Retina (tissue), 1 donor: ENCODE results near the gene SENP2.
"Not testable (repeated sequence)": the region's sequence is repeated elsewhere in the genome, so short reads cannot be mapped to it uniquely, and the experiment has no call there.

Experiments
- DNase-seq: peaks from one replicate; pipeline ENCODE4 v3.0.0-alpha.2; 2016

The SENP2 gene

GRCh38 chr3:185585859-185586685, at the start of gene SENP2:
Gene SENP2 (plus strand): TSS chr3:185586295. CDS start chr3:185586414, 119 bp downstream.
- peak; percentile 98 for DNase-seq

DNA sequence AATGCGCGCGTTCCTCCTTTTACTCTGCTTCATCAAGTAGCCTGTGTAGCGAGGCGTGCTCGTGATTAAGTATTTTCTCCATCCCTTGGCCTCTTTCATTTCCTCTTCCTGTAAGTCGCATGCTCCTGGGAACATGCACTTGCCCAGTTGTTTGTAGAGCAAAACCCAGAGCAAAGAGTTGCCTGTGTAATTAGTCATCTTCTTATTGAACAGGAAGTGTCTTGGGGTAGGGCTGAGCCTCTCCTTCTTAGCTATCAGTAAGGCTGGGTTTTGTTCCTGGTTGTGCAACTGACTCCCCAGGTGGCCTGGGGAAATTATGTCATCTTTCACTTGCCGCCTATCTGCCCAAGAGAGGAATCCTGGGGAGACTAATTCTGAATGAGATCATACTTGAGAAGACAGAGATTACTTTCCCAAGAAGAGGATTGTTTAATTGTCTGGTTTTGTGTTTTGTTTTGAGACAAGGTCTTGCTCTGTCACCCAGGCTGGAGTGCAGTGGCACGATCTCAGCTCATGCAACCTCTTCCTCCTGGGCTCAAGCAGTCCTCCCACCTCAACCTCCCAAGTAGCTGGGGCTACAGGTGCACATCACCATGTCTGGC, 48.6 kb upstream of the SENP2 start:
- DNase-seq, result no peak

DNA sequence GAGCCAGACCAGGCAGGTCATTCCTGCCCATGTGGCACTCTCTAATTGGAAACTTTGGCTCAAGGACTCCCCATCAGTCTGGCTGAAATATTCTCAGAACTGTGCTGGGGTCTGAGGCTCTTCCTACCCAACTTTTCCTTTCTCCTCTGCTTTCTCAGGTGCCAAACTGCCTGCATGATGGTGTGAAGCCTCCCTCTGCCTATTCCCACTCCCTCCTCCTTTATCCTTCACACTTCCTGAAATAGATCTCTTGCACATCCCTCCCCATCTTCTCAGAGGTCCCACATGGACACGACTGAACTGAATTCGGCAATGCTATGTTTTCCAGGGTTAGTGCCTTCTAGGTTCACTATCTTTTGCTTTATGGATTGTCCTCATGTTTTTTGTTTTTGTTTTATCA, 46.2 kb upstream of the SENP2 start:
- DNase-seq, result no peak

DNA sequence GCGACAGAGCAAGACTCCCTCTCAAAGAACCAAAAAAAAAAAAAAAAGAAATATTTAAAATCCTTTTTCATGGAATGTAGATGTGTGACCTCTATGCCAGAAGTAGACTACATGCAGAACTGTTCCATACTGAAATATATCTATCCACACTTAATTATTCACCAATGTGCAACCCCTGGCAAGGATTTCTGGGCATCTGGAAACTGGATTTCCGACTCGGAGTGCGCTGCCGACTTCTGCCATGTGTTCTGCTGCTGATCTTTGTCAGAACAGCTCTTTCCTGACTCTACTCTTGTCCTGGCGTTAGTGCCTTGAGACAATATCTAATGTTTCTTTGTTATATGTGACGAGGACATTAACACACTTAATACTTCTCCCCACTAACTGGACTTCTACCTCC, 45.4 kb upstream of the SENP2 start:
- no peak for DNase-seq

GRCh38 chr3:185549122-185549521, 37.0 kb upstream of the SENP2 start:
- no peak for DNase-seq

DNA sequence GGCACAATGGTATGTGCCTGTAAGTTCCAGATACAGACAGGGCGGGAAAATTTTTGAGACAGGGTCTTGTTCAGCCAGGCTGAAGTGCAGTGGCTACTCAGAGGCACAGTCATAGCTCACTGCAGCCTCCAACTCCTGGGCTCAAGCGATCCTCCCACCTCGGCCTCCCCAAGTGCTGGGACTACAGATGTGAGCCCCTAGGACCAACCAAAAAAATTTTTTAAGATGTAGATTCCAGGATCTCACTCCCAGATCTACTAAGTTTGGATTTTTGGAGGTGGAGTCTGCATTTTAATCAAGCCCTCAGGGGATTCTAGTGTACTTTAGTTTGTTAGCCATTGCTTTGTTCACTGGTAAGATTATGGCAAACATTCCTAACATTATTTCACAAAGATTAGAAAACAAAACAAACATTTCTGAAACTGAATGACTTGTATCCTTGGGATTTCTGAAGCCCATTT, 36.4 kb upstream of the SENP2 start:
- DNase-seq, result no peak

DNA sequence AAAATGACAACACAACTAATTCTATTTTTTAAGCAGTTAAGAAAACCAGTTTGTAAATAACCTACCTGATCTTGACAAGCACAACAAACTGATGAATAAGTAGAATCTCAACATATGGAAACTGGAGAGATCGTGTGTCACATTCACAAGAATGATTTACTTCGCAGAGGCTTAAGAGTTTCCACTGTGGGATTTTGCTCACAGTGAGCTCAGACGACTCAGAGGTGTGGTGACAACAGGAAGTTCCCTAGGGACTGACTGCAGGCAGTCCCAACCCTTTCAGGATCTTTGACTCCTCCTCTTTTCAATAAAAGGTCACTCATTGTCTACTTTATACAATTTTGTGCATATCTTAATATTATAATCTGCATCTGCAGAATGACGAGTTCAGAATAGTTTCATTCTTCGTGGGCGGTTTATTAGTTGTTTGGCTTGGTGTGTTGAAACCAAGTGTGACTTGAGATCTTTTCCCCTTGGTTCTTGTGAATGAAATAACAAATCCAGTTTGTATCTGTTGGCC, 33.7 kb upstream of the SENP2 start, which contains the start of gene LIPH:
Gene LIPH, minus strand, starts transcription at position 231 of the 520 bp plus-strand sequence. Its CDS starts 117 bp downstream, at position 114.
- DNase-seq, result no peak

- DNase-seq, result no peak
These were observed 31.0 kb upstream of the SENP2 start for GRCh38 chr3:185555101-185555501.

DNA sequence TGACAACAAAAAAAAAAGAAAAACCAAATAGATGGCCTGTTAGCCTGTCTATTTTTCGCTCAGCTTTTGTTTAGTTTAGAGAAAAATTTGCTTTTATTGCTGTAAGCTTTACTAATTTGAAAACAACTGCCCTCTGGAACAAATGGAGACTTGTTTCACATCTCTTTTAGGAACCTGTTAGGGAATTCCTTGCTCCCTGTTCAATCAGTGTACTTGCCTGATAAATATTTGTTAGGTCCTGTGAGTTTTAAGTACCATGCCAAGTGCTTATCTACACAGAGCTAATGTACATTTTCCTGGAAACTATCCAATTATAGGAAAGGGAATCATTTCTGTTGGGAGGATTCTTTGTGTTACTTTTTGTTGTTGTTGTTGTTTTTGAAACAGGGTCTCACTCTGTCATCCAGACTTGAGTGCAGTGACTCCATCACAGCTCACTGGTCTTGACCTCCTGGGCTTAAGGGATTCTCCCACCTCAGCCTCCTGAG, 30.2 kb upstream of the SENP2 start:
- DNase-seq, result no peak

DNA sequence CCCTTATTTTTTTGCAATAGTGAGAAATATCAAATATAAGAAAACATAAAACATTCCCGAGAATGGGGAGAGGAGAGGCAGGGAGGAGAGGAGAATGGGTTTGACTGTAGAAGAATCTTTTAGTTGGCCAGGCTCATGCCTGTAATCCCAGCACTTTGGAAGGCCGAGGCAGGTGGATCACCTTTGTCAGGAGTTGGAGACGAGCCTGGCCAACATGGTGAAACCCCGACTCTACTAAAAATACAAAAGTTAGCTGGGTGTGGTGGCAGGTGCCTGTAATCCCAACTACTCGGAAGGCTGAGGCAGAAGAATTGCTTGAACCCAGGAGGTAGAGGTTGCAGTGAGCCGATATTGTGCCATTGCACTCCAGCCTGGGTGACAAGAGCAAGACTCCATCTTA, 29.5 kb upstream of the SENP2 start:
- DNase-seq, result not testable (repeated sequence)

- no peak for DNase-seq
These were observed 27.7 kb upstream of the SENP2 start for GRCh38 chr3:185558395-185558794.

DNA sequence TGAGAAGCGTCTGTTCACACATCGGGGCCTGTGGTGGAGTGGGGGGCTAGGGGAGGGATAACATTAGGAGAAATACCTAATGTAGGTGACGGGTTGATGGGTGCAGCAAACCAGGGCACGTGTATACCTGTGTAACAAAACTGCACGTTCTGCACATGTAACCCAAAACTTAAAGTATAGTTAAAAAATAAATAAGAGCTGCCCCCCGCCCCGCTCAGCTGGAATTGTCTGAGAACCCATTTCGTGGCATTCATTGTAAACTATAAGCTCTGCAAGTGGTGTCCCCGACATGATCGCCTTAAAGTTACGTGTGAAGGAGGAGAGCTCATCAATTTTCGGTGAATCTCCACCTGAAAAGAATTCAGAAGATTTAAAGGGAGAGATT, 26.4 kb upstream of the SENP2 start:
- DNase-seq, result no peak

DNA sequence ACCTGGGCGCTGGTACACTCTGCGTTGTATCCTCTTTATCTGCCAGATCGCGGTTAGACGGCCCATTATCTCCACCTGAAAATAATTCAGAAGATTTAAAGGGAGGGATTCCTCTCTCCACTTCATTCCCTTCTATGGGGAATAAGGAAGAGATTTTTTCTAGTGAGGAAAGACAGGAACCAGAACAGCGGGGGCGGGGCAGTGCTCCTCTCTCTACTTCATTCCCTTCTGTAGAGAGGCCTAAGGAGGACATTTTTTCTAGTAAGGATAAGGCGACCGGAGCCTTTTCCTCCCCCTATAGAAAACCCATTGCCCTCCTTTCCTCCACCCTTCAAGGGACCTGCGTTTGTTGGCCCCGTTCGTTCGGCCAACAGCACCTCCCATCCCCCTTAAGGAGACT, 25.4 kb upstream of the SENP2 start:
- no peak for DNase-seq

GRCh38 chr3:185561374-185561943, 24.6 kb upstream of the SENP2 start:
- no peak for DNase-seq

- DNase-seq, result no peak
These were observed 24.1 kb upstream of the SENP2 start for GRCh38 chr3:185561958-185562357.

GRCh38 chr3:185572183-185572582, 13.9 kb upstream of the SENP2 start:
- DNase-seq, result no peak

GRCh38 chr3:185575108-185575869, 10.8 kb upstream of the SENP2 start:
- DNase-seq, result peak; percentile 61

GRCh38 chr3:185582236-185582635, 3.9 kb upstream of the SENP2 start:
- DNase-seq, result no peak

DNA sequence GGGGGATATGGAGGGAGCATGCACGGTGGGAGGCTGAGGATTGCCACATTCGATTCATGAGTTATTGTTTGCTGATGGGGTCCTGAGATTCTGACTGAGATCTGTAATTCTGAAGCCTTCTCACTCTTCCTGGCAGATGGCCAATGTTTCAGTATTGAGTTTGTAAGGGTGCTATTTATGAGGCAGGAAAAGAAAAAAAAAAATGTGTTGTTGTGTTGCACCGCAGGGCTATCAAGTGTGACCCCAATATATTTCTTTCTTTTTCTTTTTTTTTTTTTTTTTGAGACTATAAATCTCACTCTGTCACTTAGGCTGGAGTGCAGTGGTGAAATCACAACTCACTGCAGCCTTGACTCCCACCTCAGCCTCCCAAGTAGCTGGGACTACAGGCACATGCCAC, 3.2 kb upstream of the SENP2 start:
- DNase-seq, result no peak

DNA sequence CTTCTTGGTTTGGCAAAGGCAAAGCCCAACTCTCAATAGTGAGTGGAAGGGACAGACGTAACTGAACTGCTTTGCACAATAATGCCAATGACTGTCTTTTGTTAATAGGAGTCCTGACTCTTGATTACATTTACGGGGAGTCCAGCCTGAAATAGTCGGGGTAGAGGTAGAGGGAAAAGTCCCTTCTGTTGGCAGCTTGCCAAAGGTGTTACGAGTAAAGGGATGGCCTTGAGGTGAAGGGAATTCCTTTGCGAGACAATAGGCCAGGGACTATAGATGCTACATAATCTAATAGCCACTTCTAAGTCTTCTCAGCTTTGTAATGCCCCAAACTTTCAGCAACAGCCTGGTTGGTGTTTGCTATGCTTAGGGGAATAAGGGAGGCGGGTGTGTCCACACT, 2.2 kb upstream of the SENP2 start:
- no peak for DNase-seq

- no peak for DNase-seq
These were observed 1.4 kb upstream of the SENP2 start for GRCh38 chr3:185584686-185585085.

GRCh38 chr3:185585518-185585858, 607 bp upstream of the SENP2 start:
- DNase-seq, result no peak

- DNase-seq, result no peak
These were observed 568 bp downstream of the SENP2 start for GRCh38 chr3:185586686-185587039.
